NK-92 treated with Interleukin-12 subunit alpha and Interleukin-12 subunit beta, amount 100 ng/mL, for 24 hours (cell line): ENCODE results near the gene ANKHD1.

ENCODE experiments used
- DNase-seq: peaks from one replicate; lab custom pipeline; 2025; lab: John Stamatoyannopoulos, UW

Gene ANKHD1

GRCh38 chr5:140546851-140547507 lies 145.3 kb downstream of the ANKHD1 start:
- no peak for DNase-seq

- no peak for DNase-seq
Measured at GRCh38 chr5:140547508-140548299, 146.1 kb downstream of the ANKHD1 start, which contains the start of gene EIF4EBP3. Gene EIF4EBP3 (plus strand): TSS chr5:140547662. CDS start chr5:140547738, 76 bp downstream.

- no peak for DNase-seq
Measured at GRCh38 chr5:140548300-140548688, 146.7 kb downstream of the ANKHD1 start.

- DNase-seq, result no peak
Measured at GRCh38 chr5:140548791-140549190, 147.2 kb downstream of the ANKHD1 start.

GRCh38 chr5:140549237-140550144 lies 147.9 kb downstream of the ANKHD1 start:
- DNase-seq, result no peak

GRCh38 chr5:140550147-140551079 lies 148.8 kb downstream of the ANKHD1 start:
- DNase-seq, result no peak

GRCh38 chr5:140551872-140552271 lies 150.2 kb downstream of the ANKHD1 start:
- DNase-seq, result no peak

GRCh38 chr5:140553657-140554056 lies 152.0 kb downstream of the ANKHD1 start:
- DNase-seq, result no peak

GRCh38 chr5:140554454-140554853 lies 152.8 kb downstream of the ANKHD1 start:
- no peak for DNase-seq

GRCh38 chr5:140555747-140556312 lies 154.2 kb downstream of the ANKHD1 start:
- DNase-seq, result no peak

- DNase-seq, result no peak
Measured at GRCh38 chr5:140556438-140556837, 154.8 kb downstream of the ANKHD1 start.

- peak; percentile 85 for DNase-seq
Measured at GRCh38 chr5:140557136-140557805, 155.6 kb downstream of the ANKHD1 start, which contains the start of gene SRA1. Gene SRA1 (minus strand): TSS chr5:140557473. CDS start chr5:140557452, 21 bp downstream.

- DNase-seq, result no peak
Measured at GRCh38 chr5:140557965-140558364, 156.3 kb downstream of the ANKHD1 start.

GRCh38 chr5:140558542-140558941 lies 156.9 kb downstream of the ANKHD1 start:
- DNase-seq, result no peak

- DNase-seq, result no peak
Measured at GRCh38 chr5:140560227-140560626, 158.6 kb downstream of the ANKHD1 start.

- no peak for DNase-seq
Measured at GRCh38 chr5:140561753-140562523, 160.3 kb downstream of the ANKHD1 start.

- no peak for DNase-seq
Measured at GRCh38 chr5:140563596-140563995, 162.0 kb downstream of the ANKHD1 start.

- DNase-seq, result peak; percentile 96
Measured at GRCh38 chr5:140564196-140565023, 162.8 kb downstream of the ANKHD1 start, which contains the start of the genes APBB3 and SLC35A4. Gene APBB3 (minus strand): TSS chr5:140564598. CDS start chr5:140564245, 353 bp downstream. Gene SLC35A4 (plus strand): TSS chr5:140564828. CDS start chr5:140567170, 2,342 bp downstream.
